ENCODE data around the gene NTRK3.

NTRK3 gene

DNA sequence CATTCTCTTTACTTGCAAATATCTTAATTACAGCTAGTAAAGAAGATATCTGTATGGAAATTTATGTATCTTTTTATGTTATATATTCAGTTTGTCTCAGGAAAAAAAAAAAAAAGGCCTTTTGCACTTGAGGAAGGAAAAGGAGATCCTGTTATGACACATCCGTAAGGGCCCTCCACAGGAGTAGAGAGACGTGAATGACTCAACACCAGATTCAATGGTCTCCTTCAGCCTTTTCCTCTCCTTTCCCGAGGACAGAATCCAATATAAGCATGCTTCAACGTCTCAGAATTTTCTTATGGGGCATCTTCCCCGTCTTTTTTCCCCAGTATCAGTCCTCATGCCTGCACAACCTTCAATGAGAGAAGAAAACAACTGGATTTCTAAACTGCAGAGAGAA, 340.3 kb downstream of the NTRK3 start:
- TF ChIP-seq, protein P1, sequence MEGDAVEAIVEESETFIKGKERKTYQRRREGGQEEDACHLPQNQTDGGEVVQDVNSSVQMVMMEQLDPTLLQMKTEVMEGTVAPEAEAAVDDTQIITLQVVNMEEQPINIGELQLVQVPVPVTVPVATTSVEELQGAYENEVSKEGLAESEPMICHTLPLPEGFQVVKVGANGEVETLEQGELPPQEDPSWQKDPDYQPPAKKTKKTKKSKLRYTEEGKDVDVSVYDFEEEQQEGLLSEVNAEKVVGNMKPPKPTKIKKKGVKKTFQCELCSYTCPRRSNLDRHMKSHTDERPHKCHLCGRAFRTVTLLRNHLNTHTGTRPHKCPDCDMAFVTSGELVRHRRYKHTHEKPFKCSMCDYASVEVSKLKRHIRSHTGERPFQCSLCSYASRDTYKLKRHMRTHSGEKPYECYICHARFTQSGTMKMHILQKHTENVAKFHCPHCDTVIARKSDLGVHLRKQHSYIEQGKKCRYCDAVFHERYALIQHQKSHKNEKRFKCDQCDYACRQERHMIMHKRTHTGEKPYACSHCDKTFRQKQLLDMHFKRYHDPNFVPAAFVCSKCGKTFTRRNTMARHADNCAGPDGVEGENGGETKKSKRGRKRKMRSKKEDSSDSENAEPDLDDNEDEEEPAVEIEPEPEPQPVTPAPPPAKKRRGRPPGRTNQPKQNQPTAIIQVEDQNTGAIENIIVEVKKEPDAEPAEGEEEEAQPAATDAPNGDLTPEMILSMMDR (conservative IDR thresholded peaks at IDR 0.05): no peak
- H3K27ac ChIP-seq: no peak overlapping the region

DNA sequence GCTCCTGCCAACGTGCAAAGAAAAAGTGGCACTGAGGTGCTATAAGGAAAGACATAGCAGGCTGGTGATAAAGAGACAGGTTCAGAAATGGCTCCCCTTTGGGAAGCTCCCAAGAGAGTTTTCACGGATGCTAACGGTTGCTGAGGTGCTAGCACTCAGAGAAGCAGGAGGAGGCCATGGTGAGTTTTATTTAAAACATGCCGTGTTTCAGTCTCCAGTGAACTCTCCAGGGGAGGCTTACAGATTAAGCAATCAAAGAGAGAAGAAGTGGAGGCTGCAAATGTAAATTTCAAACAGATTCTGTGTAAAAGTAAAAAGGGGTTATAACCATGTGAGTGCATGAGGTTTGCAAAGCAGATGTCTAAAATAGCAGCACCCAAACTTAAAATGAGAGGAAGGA, 346.2 kb downstream of the NTRK3 start:
- TF ChIP-seq, protein P1 (conservative IDR thresholded peaks at IDR 0.05): no peak
- no peak overlapping the region for H3K27ac ChIP-seq

DNA sequence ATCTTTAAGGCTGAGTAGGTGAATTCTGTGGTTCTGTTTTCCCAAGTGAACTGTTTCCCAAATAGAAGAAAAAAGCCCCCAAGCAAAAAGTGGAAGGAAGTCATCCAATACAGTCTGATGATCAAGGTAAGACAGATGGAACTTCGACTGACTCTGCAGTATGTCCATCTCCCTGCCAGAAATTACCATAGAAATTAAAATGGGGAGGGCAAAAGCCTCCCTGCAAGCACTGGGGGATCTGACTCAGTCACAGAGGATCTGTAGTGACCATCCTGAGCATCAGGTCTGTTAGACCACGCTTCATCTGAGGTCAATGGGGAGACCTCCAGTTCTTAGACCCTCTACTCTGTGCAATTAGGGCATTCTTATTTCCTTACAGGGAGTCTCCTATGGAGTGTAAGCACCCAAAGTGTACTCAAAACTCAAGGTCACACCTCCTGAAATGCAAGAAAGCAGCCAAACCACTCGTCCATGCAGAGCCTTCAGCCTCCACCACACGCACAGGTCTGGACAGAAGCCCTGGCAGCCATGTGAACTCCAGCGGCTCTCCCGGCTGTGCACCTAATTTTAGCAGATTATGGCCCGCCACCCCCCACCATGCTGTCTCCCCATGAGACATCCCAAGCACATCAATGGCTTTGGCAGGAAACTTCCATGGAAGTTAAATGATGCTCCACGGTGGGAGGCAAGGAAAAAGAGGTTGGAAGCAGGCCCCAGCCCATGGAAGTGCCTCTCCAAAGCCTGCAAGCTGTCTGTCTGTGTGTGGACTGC, 348.7 kb downstream of the NTRK3 start:
- no peak overlapping the region for H3K27ac ChIP-seq
- TF ChIP-seq, protein P1 (conservative IDR thresholded peaks at IDR 0.05): no peak

DNA sequence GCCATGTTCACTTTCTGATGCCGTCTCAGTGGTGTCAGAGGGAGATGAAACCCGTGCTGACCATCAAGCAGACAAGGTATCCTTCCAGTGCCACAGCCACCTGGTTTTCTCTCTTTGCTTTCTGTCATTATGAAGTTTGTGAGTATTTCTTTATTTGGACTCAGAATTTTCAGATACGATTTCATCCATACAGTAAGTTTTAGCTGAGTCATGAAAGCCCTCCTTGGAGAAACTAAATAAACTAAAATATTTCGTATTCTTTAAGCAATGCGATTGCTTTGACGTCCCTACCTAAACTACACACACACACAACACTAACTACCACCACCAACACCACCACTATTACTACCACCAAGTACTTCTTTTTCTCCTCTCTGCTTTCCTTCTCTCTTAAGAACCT, 350.1 kb downstream of the NTRK3 start:
- no peak overlapping the region for H3K27ac ChIP-seq
- TF ChIP-seq, protein P1 (conservative IDR thresholded peaks at IDR 0.05): no peak

DNA sequence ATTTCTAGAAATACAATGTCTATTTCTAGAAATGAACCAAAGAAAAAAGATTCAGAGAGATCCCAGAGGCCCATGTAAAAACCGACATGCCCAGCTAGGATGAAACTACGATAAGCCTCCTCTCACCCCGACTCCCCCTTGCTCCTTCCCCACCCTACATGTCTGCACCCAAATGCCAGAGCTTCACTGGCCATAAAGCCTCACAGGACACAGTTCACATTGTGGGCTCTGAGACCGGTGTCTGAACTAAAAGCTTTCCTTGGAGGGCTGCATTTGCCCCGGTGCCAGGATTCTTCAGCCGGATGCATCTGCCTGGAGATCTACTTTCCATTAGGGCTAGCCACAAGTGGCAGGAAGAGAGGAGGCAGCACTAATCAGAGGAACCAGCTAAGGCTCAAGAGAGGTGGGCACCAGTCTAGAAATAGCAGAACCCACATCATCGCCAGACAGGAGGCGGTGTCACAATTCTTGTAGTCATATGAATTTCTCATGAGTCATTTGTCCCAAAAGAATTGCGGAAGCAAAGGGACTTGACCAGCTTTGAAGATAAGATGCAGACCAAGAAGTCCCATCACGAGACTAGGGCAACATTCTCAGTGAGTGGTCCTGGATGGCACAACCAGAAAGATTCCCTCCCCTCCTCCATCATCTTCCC, 353.6 kb downstream of the NTRK3 start:
- H3K27ac ChIP-seq: no peak overlapping the region
- TF ChIP-seq, protein P1 (conservative IDR thresholded peaks at IDR 0.05): no peak

DNA sequence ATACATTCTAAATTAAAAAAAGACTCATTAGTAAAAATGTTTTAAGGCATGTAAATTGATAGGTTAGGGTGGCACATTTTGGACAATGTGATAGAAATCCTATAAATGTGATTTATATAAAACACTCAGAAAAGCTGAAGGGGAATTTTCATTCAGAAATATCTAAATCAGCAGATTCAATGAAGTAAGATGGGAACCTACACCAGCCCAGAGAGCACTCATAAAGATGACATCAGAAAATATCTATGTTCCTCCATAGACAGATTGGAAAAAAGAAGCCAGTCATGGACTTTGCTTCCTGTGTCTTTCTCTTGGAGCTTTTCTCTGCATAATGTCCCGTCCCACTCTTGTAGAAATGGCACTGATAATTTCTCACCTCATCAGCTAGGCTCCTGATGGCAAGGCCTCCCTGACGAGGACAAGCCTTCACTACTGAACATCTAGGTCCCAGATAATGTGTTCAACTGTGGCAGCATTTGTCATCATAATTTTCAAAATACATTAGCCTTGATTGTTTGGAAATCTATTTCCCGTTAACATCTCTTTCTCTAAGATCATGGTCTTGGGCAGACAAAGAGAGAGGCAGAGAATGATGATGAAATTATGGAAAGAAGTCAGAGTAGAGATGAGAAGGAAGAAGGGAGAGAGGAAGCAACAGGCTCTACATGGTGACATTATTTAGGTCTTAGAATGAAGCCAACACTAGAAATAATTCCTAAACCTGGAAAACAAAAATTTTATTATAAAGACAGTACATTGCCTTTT, 354.4 kb downstream of the NTRK3 start:
- TF ChIP-seq, protein P1 (conservative IDR thresholded peaks at IDR 0.05): no peak
- H3K27ac ChIP-seq: no peak overlapping the region

DNA sequence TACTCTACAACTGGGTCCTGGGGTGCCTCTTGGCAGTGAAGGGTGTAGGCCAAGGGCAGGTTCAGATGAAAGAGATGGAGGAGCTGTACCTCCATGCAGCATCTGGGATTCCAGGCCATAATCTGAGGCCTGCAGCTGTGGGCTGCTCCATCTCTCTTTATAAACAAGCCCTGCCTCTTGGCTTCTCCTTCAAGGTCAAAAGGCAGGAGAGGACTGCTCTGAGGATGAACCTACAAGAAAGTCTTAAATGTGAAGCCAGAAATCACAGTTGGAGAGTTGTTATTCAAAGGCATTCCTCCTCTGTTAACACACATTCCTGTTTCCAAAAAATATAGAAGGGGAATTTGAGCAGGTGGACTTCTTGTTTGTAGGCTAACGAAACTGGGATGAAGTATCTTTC, 355.5 kb downstream of the NTRK3 start:
- H3K27ac ChIP-seq: no peak overlapping the region
- TF ChIP-seq, protein P1 (conservative IDR thresholded peaks at IDR 0.05): no peak

Data from VCaP (cell line).